Activated CD8-positive, alpha-beta T cell treated with anti-CD3 and anti-CD28 coated beads for 36 hours (primary cell): Measurements from ENCODE around the gene ANAPC2. TPM values are rescaled to one million over a fixed set of nuclear protein-coding genes. Genes with fewer than 3 reads are reported as not detected.

ENCODE experiments used
- ATAC-seq: fragments of 200-7000 bp; cut with Tn5 transposase; one replicate; pipeline ENCODE4 v1.10.0; 2021; ENCODE audit warnings: mild to moderate bottlenecking, moderate library complexity
- CTCF ChIA-PET: fragments of 350-600 bp; sonication (Branson Sonifier 250); formaldehyde crosslinking; loops from one replicate; lab custom pipeline; 2021; ENCODE audit warnings: antibody characterized with exemption; lab: Charles Lee
- POLR2A ChIA-PET: fragments of 350-600 bp; sonication (Branson Sonifier 250); formaldehyde crosslinking; loops from one replicate; lab custom pipeline; 2021; ENCODE audit warnings: antibody characterized with exemption; lab: Charles Lee
- DNase-seq: peaks from one replicate; pipeline ENCODE4 v3.0.0-alpha.2; 2020
- H3K27ac Mint-ChIP-seq: one replicate; pipeline ENCODE4 v1.8.0; 2021; ENCODE audit warnings: mild to moderate bottlenecking, mixed read lengths
- H3K27me3 Mint-ChIP-seq: one replicate; pipeline ENCODE4 v1.8.0; 2021; ENCODE audit warnings: mixed read lengths
- H3K36me3 Mint-ChIP-seq: one replicate; pipeline ENCODE4 v1.8.0; 2021; ENCODE audit warnings: low read depth, mixed read lengths
- H3K4me1 Mint-ChIP-seq: one replicate; pipeline ENCODE4 v1.8.0; 2021; ENCODE audit warnings: low read depth, mixed read lengths
- H3K4me3 Mint-ChIP-seq: one replicate; pipeline ENCODE4 v1.8.0; 2021; ENCODE audit warnings: mild to moderate bottlenecking, moderate library complexity, mixed read lengths
- H3K9me3 Mint-ChIP-seq: one replicate; pipeline ENCODE4 v1.8.0; 2021; ENCODE audit warnings: mixed read lengths
- intact Hi-C: fragments of 100-400 bp; cut with micrococcal nuclease; formaldehyde crosslinking; loops from one replicate; pipeline ENCODE4 v1.10.0; 2022
- total RNA-seq, 2 experiments: library from RNA; stranded (reverse); gene quantifications; one replicate each; pipeline ENCODE4 v1.2.3, GENCODE V29; 2021
- TF ChIP-seq, protein P1 (sequence below): fragments of 200-600 bp; IDR thresholded peaks from one replicate; pipeline ENCODE4 v1.8.0; 2022; ENCODE audit warnings: antibody characterized with exemption, mild to moderate bottlenecking

The ANAPC2 gene
- total RNA-seq, 2 experiments from 2014 or later, result 38.6 to 39.6 TPM

DNA sequence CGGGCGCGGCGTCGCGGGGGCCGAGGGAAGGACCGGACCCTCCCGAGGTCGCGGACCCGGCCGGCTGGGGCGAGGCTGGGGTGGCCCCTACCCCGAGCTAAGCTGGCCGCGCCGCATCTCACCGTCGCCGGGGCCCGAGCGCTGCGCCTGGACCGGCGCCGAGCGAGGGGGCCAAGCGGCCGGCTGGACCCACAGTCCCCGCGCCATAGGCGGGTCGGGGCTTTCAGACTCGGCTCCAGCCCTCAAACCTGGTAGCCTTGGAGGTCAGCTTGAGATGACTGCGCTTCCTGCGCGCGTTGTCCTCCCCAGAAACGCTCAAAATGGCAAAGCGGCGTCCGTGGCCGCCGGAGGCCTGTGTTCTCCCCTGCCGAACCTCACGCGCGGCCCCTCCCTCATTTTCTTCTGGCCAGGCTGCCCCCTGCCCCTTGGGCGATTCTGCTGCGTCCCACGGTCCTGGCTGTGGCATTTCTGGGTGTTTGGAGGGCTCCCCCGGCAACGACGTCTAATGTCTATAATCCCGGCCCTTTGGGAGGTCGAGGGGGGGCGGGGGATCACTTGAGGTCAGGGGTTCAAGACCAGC, 58.1 kb downstream of the ANAPC2 start:
- Mint-ChIP-seq H3K4me1 (peaks cover 17% of the 10 kb centered on the region), H3K9me3 (no peaks in the 10 kb centered on the region), H3K36me3 (peaks cover 2% of the 10 kb centered on the region), H3K27me3 (peaks cover 9% of the 10 kb centered on the region), H3K27ac (peak overlapping the region; percentile 59), H3K4me3 (peak overlapping the region; percentile 77)
- intact Hi-C loops, result no loop called here
- DNase-seq (no peak), ATAC-seq (peak; percentile 2)
- ChIA-PET POLR2A (interaction anchor here (0.7 to 2.7 kb wide), 16 partner anchors 8 to 111 kb away, joined by 3 to 16 read pairs (median 4); partner anchors contain the start of genes ANAPC2, RNF208, SSNA1 and TUBB4B), CTCF (interaction anchor here (1.1 to 2.4 kb wide), 11 partner anchors 26 to 111 kb away, joined by 3 to 10 read pairs (median 5); partner anchors contain the start of genes RNF224, TPRN and TUBB4B)
- TF ChIP-seq, protein P1, sequence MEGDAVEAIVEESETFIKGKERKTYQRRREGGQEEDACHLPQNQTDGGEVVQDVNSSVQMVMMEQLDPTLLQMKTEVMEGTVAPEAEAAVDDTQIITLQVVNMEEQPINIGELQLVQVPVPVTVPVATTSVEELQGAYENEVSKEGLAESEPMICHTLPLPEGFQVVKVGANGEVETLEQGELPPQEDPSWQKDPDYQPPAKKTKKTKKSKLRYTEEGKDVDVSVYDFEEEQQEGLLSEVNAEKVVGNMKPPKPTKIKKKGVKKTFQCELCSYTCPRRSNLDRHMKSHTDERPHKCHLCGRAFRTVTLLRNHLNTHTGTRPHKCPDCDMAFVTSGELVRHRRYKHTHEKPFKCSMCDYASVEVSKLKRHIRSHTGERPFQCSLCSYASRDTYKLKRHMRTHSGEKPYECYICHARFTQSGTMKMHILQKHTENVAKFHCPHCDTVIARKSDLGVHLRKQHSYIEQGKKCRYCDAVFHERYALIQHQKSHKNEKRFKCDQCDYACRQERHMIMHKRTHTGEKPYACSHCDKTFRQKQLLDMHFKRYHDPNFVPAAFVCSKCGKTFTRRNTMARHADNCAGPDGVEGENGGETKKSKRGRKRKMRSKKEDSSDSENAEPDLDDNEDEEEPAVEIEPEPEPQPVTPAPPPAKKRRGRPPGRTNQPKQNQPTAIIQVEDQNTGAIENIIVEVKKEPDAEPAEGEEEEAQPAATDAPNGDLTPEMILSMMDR, result no peak

DNA sequence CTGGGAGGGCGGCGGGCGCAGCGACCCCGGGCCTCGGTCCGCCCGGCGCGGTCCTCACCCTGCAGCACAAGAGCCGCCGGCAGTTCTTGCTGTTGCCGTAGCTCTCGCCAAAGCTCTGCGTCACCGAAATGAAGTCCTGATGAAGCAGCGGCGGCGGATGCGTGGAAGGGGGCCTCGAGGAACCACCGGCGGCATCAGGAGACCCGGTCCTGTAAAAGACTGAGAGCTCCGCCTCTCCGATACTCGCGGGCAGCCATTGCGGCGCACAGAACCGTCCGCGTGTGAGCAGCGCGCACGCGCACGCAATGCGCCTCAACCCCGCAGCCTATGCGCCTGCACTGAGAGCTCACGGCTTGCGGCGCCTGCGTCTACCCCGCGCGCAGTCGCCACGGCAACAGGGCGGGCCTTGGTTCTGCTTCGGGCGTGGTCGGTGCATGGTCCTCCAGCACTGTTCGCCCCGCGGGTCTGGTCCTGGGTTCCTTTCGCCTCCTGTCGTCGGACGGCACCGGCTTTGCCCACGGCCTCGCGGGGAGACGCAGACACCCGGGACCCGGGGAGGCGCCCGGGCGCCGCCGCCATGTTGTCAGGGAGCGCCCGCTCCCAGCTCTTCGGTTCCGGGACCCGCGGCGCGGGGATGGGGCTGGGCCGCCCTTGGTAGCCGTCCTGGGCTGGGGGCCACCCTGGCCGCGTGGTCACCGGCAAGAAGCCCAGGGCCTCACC, 58.7 kb downstream of the ANAPC2 start:
- ATAC-seq (peak; percentile 96), DNase-seq (peak; percentile 91)
- CTCF ChIA-PET, result interaction anchor here (0.8 to 2.4 kb wide), 16 partner anchors 21 to 111 kb away, joined by 3 to 10 read pairs (median 4); partner anchors contain the start of genes LRRC26, RNF224, TPRN and TUBB4B
- H3K27ac Mint-ChIP-seq, result peak overlapping the region; percentile 68
- POLR2A ChIA-PET, result interaction anchor here (0.7 to 2.7 kb wide), 24 partner anchors 8 to 402 kb away, joined by 3 to 16 read pairs (median 4); partner anchors contain the start of genes ANAPC2, GRIN1, MAN1B1 and RNF208
- H3K4me3 Mint-ChIP-seq, result peak overlapping the region; percentile 87
- TF ChIP-seq, protein P1, result no peak
- peaks cover 17% of the 10 kb centered on the region for H3K4me1 Mint-ChIP-seq
- peaks cover 4% of the 10 kb centered on the region for H3K27me3 Mint-ChIP-seq
- peaks cover 2% of the 10 kb centered on the region for H3K36me3 Mint-ChIP-seq
- intact Hi-C loops, result loop anchor here (10.0 kb wide), 1 partner anchor 45 kb away; the partner anchor contains the start of genes LRRC26 and TMEM210
- no peaks in the 10 kb centered on the region for H3K9me3 Mint-ChIP-seq

DNA sequence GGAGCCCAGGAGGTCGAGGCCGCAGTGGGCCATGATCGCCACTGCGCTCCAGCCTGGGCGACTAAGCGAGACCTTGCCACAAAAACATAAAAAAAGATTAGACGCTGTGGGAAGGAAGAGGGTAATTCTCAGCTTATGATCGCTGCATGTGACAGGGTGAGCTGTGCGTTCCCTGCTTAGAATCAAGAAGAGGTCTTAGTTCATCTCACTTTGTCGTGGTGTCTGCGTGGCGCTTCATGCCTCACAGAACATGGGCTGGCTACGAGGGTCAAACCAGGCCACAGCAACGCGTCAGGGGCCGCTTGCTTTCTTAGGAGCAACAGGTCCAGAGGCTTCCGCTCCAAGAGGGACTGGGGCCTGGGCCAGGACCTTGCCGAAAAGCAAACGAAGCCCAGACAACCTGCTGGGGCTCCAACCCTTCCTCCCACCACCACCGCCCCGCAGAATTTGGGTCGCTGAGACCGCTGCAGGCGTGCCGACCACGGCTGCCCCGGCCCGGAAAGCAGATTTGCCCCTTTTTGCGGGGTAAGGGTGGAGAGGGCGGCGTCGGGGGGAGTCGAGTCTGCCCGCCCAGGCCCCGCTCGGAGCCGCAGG, 59.4 kb downstream of the ANAPC2 start:
- ChIA-PET POLR2A (interaction anchor here (0.8 to 2.7 kb wide), 23 partner anchors 9 to 401 kb away, joined by 3 to 16 read pairs (median 4); partner anchors contain the start of genes ANAPC2, GRIN1, MAN1B1 and RNF208), CTCF (interaction anchor here (0.8 to 2.4 kb wide), 14 partner anchors 22 to 112 kb away, joined by 3 to 10 read pairs (median 4); partner anchors contain the start of genes LRRC26, RNF224, TPRN and TUBB4B)
- peak overlapping the region; percentile 90 for H3K27ac Mint-ChIP-seq
- peaks cover 2% of the 10 kb centered on the region for H3K27me3 Mint-ChIP-seq
- peak; percentile 43 for DNase-seq
- peaks cover 17% of the 10 kb centered on the region for H3K4me1 Mint-ChIP-seq
- peaks cover 2% of the 10 kb centered on the region for H3K36me3 Mint-ChIP-seq
- peak overlapping the region; percentile 87 for H3K4me3 Mint-ChIP-seq
- ATAC-seq, result no peak
- no peaks in the 10 kb centered on the region for H3K9me3 Mint-ChIP-seq
- TF ChIP-seq, protein P1, result no peak
- intact Hi-C loops, result loop anchor here (10.0 kb wide), 1 partner anchor 46 kb away; the partner anchor contains the start of genes LRRC26 and TMEM210

DNA sequence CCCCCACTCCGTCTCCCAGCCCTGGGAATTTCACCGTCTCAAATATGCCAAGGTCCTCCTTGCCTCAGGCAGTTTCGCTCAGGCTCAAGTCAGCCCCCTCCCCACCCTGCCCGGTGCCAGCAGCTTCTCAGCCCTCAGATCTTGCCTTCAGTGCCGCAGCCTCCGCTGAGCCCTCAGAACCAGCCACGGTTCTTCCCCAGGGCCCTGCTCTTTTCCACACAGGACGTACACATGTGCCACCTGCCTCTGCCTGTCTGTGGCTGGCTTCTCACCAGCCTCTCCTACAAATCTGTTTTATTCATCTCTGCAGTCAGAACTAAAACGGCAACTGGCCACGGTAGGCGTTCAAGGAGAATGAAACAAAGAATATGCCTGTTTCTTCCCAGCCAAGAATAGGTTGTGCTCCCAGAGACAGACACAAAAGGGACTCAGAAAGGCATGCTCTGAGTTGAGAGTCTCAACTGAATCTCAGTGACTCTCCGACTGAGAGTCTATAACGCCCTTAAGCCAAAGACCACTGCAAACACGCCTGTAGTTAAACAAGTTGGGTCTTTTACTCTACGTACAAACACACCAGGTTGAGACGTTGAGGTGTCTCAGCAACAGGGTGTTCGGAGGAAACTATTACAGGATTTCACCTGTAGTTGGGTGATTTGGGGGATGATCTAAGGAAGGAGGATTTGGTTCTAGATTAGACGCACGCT, 60.0 kb downstream of the ANAPC2 start:
- H3K4me1 Mint-ChIP-seq, result peaks cover 20% of the 10 kb centered on the region
- no peaks in the 10 kb centered on the region for H3K9me3 Mint-ChIP-seq
- intact Hi-C loops, result loop anchor here (10.0 kb wide), 1 partner anchor 46 kb away; the partner anchor contains the start of genes LRRC26 and TMEM210
- H3K27me3 Mint-ChIP-seq, result peaks cover 2% of the 10 kb centered on the region
- DNase-seq (peak; percentile 57), ATAC-seq (peak; percentile 12)
- ChIA-PET POLR2A (interaction anchor here (0.6 to 2.7 kb wide), 13 partner anchors 9 to 654 kb away, joined by 3 to 16 read pairs (median 5); partner anchors contain the start of genes ANAPC2, MAN1B1 and SSNA1), CTCF (interaction anchor here (0.6 to 2.5 kb wide), 12 partner anchors 10 to 487 kb away, joined by 3 to 14 read pairs (median 4); partner anchors contain the start of genes LRRC26, TPRN and TUBB4B)
- H3K27ac Mint-ChIP-seq, result peak overlapping the region; percentile 90
- peak overlapping the region; percentile 87 for H3K4me3 Mint-ChIP-seq
- TF ChIP-seq, protein P1, result no peak
- H3K36me3 Mint-ChIP-seq, result peaks cover 2% of the 10 kb centered on the region
